Measurements from ENCODE around the gene WIPF2.
A peak's percentile ranks its signal among the peaks of the same experiment; 100 is the strongest.

Gene WIPF2

DNA sequence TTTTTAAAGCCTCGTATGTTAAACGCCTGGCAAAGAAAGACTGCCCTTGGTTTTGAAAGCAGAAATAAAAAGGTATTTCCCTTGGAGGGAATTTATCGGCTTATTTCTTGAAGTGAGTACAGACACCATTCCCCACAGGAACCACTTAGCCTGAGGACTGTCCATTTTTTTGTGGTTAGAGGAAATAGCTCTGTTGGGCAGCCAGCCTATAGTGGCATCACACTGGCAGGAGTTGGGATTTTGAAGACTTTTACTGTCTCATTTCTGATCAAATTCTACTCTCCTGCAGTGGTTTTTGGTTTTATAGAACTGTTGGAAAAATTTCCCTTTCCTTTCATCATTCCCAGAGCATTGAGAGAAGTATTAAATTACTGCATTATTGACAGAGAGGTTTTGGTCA, 34.5 kb downstream of the WIPF2 start:
- TF ChIP-seq, protein P1, sequence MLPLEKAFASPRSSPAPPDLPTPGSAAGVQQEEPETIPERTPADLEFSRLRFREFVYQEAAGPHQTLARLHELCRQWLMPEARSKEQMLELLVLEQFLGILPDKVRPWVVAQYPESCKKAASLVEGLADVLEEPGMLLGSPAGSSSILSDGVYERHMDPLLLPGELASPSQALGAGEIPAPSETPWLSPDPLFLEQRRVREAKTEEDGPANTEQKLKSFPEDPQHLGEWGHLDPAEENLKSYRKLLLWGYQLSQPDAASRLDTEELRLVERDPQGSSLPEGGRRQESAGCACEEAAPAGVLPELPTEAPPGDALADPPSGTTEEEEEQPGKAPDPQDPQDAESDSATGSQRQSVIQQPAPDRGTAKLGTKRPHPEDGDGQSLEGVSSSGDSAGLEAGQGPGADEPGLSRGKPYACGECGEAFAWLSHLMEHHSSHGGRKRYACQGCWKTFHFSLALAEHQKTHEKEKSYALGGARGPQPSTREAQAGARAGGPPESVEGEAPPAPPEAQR (tag by site-specific recombination; IDR thresholded peaks at IDR 0.05) = no peak
- TF ChIP-seq, protein P2, sequence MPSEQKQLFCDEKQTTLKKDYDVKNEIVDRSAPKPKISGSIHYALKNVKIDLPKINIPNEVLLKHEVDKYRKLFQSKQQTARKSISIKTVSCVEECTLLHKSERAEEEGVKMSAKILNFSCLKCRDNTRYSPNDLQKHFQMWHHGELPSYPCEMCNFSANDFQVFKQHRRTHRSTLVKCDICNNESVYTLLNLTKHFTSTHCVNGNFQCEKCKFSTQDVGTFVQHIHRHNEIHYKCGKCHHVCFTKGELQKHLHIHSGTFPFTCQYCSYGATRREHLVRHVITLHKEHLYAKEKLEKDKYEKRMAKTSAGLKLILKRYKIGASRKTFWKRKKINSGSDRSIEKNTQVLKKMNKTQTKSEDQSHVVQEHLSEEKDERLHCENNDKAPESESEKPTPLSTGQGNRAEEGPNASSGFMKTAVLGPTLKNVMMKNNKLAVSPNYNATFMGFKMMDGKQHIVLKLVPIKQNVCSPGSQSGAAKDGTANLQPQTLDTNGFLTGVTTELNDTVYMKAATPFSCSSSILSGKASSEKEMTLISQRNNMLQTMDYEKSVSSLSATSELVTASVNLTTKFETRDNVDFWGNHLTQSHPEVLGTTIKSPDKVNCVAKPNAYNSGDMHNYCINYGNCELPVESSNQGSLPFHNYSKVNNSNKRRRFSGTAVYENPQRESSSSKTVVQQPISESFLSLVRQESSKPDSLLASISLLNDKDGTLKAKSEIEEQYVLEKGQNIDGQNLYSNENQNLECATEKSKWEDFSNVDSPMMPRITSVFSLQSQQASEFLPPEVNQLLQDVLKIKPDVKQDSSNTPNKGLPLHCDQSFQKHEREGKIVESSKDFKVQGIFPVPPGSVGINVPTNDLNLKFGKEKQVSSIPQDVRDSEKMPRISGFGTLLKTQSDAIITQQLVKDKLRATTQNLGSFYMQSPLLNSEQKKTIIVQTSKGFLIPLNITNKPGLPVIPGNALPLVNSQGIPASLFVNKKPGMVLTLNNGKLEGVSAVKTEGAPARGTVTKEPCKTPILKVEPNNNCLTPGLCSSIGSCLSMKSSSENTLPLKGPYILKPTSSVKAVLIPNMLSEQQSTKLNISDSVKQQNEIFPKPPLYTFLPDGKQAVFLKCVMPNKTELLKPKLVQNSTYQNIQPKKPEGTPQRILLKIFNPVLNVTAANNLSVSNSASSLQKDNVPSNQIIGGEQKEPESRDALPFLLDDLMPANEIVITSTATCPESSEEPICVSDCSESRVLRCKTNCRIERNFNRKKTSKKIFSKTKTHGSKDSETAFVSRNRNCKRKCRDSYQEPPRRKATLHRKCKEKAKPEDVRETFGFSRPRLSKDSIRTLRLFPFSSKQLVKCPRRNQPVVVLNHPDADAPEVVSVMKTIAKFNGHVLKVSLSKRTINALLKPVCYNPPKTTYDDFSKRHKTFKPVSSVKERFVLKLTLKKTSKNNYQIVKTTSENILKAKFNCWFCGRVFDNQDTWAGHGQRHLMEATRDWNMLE (tag by site-specific recombination; conservative IDR thresholded peaks at IDR 0.05; ENCODE audit: low read depth) = no peak
- TF ChIP-seq, protein P3, sequence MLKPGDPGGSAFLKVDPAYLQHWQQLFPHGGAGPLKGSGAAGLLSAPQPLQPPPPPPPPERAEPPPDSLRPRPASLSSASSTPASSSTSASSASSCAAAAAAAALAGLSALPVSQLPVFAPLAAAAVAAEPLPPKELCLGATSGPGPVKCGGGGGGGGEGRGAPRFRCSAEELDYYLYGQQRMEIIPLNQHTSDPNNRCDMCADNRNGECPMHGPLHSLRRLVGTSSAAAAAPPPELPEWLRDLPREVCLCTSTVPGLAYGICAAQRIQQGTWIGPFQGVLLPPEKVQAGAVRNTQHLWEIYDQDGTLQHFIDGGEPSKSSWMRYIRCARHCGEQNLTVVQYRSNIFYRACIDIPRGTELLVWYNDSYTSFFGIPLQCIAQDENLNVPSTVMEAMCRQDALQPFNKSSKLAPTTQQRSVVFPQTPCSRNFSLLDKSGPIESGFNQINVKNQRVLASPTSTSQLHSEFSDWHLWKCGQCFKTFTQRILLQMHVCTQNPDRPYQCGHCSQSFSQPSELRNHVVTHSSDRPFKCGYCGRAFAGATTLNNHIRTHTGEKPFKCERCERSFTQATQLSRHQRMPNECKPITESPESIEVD (tag by site-specific recombination; IDR thresholded peaks at IDR 0.05) = peak; percentile 66; the same call in 1 of the 2 replicates
- peak; percentile 52 for TF ChIP-seq FEZF1 (tag by site-specific recombination; IDR thresholded peaks at IDR 0.05)
- peaks cover 13% of the 10 kb centered on the region for H3K4me1 ChIP-seq (ENCODE audit: control insufficient read depth, insufficient read depth, low read length)

DNA sequence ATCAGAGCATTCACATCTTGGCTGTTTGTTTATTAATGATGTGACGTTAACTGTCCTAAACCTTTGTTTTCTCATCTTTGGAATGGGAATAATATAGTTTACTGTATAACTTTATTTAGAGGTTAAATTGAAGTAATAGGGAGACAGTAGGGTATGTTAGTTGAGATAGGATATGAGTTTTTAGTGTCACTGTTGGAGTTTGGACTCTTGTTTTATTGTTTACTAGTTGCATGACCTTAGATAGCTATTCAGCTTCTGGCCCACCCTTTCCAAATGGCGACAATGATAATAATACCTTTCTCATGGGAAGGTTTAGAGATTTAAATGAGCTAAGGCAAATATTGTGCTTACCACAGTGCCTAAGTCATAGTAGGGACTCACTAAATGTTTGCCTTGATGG, 40.4 kb downstream of the WIPF2 start:
- no peaks in the 10 kb centered on the region for H3K9me3 ChIP-seq (ENCODE audit: control insufficient read depth, insufficient read depth, low read depth, low read length)
- H3K27ac ChIP-seq (ENCODE audit: extremely low read depth, low read depth, low read length) = no peak overlapping the region
- ChIA-PET CTCF (interaction anchor here (1.5 kb wide), 1 partner anchor 12 kb away, joined by 3 read pairs; no protein-coding TSS in a partner anchor), POLR2A (interaction anchor here (0.6 to 0.7 kb wide), 5 partner anchors 14 to 795 kb away, joined by 3 to 7 read pairs (median 3); no protein-coding TSS in a partner anchor)
- TF ChIP-seq ZNF664 (tag by site-specific recombination; IDR thresholded peaks at IDR 0.05) = peak; percentile 87
- no peak for TF ChIP-seq ZNF560 (tag by site-specific recombination; IDR thresholded peaks at IDR 0.05; ENCODE audit: borderline replicate concordance)
- no peaks in the 10 kb centered on the region for H3K4me1 ChIP-seq (ENCODE audit: control insufficient read depth, insufficient read depth, low read length)
- no peak overlapping the region for H3K4me3 ChIP-seq (ENCODE audit: low read depth, low read length)
- H3K36me3 ChIP-seq (ENCODE audit: control insufficient read depth in 2 of 2, insufficient read depth in 1 of 2, low read length in 2 of 2) = peaks cover 62 to 63% of the 10 kb centered on the region in 2 experiments

More for the DNA sequence above, 34.5 kb downstream of the WIPF2 start:
- CTCF ChIA-PET = interaction anchor here (0.6 kb wide), 1 partner anchor 54 kb away, joined by 4 read pairs; no protein-coding TSS in a partner anchor
- POLR2A ChIA-PET = interaction anchor here (0.5 kb wide), 1 partner anchor 156 kb away, joined by 3 read pairs; no protein-coding TSS in a partner anchor
- Histone ChIP-seq H3K27ac (ENCODE audit: extremely low read depth, low read depth, low read length) (no peak overlapping the region), H3K9me3 (ENCODE audit: control insufficient read depth, insufficient read depth, low read depth, low read length) (no peaks in the 10 kb centered on the region), H3K4me3 (ENCODE audit: low read depth, low read length) (no peak overlapping the region), H3K36me3 (ENCODE audit: control insufficient read depth in 2 of 2, insufficient read depth in 1 of 2, low read length in 2 of 2) (peaks cover 24 to 26% of the 10 kb centered on the region in 2 experiments)

DNA sequence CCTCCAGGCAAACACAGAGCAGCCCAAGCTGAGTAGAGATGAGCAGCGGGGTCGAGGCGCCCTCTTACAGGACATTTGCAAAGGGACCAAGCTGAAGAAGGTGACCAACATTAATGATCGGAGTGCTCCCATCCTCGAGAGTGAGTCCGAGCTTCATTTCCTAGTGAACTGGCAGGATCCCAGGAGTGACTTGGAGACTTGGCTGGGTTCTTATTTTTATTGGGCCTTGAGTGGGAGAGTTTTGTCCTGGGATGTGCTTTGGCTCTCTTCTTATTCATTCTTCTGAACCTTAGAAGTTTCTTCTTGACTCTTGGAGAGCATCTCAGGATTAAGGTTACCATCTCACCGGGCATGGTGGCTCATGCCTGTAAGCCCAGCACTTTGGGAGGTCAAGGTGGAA, 41.4 kb downstream of the WIPF2 start:
- ChIA-PET POLR2A (no interaction called here), CTCF (interaction anchor here (0.6 to 1.5 kb wide), 4 partner anchors 13 to 529 kb away, joined by 3 to 4 read pairs (median 4); no protein-coding TSS in a partner anchor)
- Histone ChIP-seq H3K4me1 (ENCODE audit: control insufficient read depth, insufficient read depth, low read length) (no peaks in the 10 kb centered on the region), H3K27ac (ENCODE audit: extremely low read depth, low read depth, low read length) (no peak overlapping the region), H3K36me3 (ENCODE audit: control insufficient read depth in 2 of 2, insufficient read depth in 1 of 2, low read length in 2 of 2) (peaks cover 72 to 73% of the 10 kb centered on the region in 2 experiments), H3K9me3 (ENCODE audit: control insufficient read depth, insufficient read depth, low read depth, low read length) (no peaks in the 10 kb centered on the region), H3K4me3 (ENCODE audit: low read depth, low read length) (no peak overlapping the region)
- TF ChIP-seq ZNF561 (tag by site-specific recombination; IDR thresholded peaks at IDR 0.05; ENCODE audit: borderline replicate concordance) = no peak
- no peak for TF ChIP-seq FEZF1 (tag by site-specific recombination; IDR thresholded peaks at IDR 0.05)
- no peak for TF ChIP-seq ZNF664 (tag by site-specific recombination; IDR thresholded peaks at IDR 0.05)
